Right lobe of liver (tissue), 4 donors: ENCODE measurements around the gene DKK1.

Experiments
- CTCF ChIP-seq, 4 donors: fragments of 200-600 bp in 3 of 4; fragments of 450-650 bp in 1 of 4; IDR thresholded peaks; one replicate each; pipeline versions ENCODE4 v1.5.1 to v1.8.0; 2016 to 2022; ENCODE audit warnings: antibody characterized with exemption in 4 of 4, mild to moderate bottlenecking in 2 of 4
- POLR2A ChIP-seq: fragments of 450-650 bp; IDR thresholded peaks from one replicate; pipeline ENCODE4 v1.6.1; 2017; ENCODE audit warnings: antibody characterized with exemption, mild to moderate bottlenecking
- donor health status: DM: no; HTN: no; CAD: no.
- donor health status: DM: no; HTN: no; CAD: no.
- donor health status: DM: no; HTN: yes; CAD: no.

GRCh38 chr10:52346394-52347326 lies 32.6 kb downstream of the DKK1 start:
- TF ChIP-seq CTCF (IDR thresholded peaks at IDR 0.05) (no peak), POLR2A (no peak)
